NT2/D1 (cell line): ENCODE results near the gene C6orf15.

ENCODE experiments used
- SUZ12 ChIP-seq: IDR thresholded peaks from 2 replicates; pipeline ENCODE4 v1.6.1; 2011; ENCODE audit not compliant: insufficient read length, insufficient read depth; ENCODE audit errors: extremely low read depth
- ZNF274 ChIP-seq: IDR thresholded peaks from 2 replicates; pipeline ENCODE4 v1.6.1; 2011; ENCODE audit warnings: mild to moderate bottlenecking, low read depth, low read length

GRCh38 chr6:31092769-31093505, 19.4 kb downstream of the C6orf15 start:
- TF ChIP-seq ZNF274 (no peak), SUZ12 (no peak)
